Uterus (tissue), 2 donors: ENCODE measurements around the gene PRELP.

ENCODE experiments used
- POLR2A ChIP-seq, 2 donors: fragments of 450-650 bp; IDR thresholded peaks; one replicate each; pipeline ENCODE4 v1.6.1; 2016; ENCODE audit warnings: antibody characterized with exemption in 2 of 2, mild to moderate bottlenecking in 1 of 2, moderate library complexity in 1 of 2
- TF ChIP-seq, protein P1 (sequence below), 4 experiments: fragments of 200-600 bp in 2 of 4; fragments of 450-650 bp in 2 of 4; sonication (generic) in 2 of 4; IDR thresholded peaks; one replicate each; pipeline ENCODE4 v1.5.1; 2016 to 2019; ENCODE audit warnings: antibody characterized with exemption in 4 of 4, mild to moderate bottlenecking in 2 of 4, moderate library complexity in 1 of 4

- TF ChIP-seq, protein P1, sequence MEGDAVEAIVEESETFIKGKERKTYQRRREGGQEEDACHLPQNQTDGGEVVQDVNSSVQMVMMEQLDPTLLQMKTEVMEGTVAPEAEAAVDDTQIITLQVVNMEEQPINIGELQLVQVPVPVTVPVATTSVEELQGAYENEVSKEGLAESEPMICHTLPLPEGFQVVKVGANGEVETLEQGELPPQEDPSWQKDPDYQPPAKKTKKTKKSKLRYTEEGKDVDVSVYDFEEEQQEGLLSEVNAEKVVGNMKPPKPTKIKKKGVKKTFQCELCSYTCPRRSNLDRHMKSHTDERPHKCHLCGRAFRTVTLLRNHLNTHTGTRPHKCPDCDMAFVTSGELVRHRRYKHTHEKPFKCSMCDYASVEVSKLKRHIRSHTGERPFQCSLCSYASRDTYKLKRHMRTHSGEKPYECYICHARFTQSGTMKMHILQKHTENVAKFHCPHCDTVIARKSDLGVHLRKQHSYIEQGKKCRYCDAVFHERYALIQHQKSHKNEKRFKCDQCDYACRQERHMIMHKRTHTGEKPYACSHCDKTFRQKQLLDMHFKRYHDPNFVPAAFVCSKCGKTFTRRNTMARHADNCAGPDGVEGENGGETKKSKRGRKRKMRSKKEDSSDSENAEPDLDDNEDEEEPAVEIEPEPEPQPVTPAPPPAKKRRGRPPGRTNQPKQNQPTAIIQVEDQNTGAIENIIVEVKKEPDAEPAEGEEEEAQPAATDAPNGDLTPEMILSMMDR (IDR thresholded peaks at IDR 0.05), result no peak
- TF ChIP-seq POLR2A (IDR thresholded peaks at IDR 0.05), result no peak
Observed at GRCh38 chr1:203443296-203443695, 32.3 kb upstream of the PRELP start.
